Measurements from ENCODE around the gene GPBP1.
"Not testable (repeated sequence)": the region's sequence is repeated elsewhere in the genome, so short reads cannot be mapped to it uniquely, and the experiment has no call there.

The GPBP1 gene

GRCh38 chr5:57174890-57175510, 1.1 kb downstream of the GPBP1 start:
- no peak for DNase-seq
- no peak for TF ChIP-seq CTCF (IDR thresholded peaks at IDR 0.05)
- Mint-ChIP-seq H3K27me3 (ENCODE audit: low read depth, poor library complexity) (no peaks in the 10 kb centered on the region), H3K9me3 (peaks cover 4% of the 10 kb centered on the region), H3K4me3 (peak overlapping the region; percentile 93), H3K27ac (peak overlapping the region; percentile 100), H3K36me3 (ENCODE audit: low read depth) (peaks cover 35% of the 10 kb centered on the region), H3K4me1 (peaks cover 55% of the 10 kb centered on the region)

- TF ChIP-seq CTCF (IDR thresholded peaks at IDR 0.05), result no peak
- Mint-ChIP-seq H3K4me3 (peak overlapping the region; percentile 93), H3K9me3 (peaks cover 9% of the 10 kb centered on the region), H3K27me3 (ENCODE audit: low read depth, poor library complexity) (no peaks in the 10 kb centered on the region), H3K36me3 (ENCODE audit: low read depth) (peaks cover 42% of the 10 kb centered on the region), H3K27ac (peak overlapping the region; percentile 100), H3K4me1 (peaks cover 56% of the 10 kb centered on the region)
- DNase-seq, result peak; percentile 34
These were observed 1.9 kb downstream of the GPBP1 start for GRCh38 chr5:57175551-57176309.

- Mint-ChIP-seq H3K9me3 (peaks cover 16% of the 10 kb centered on the region), H3K27ac (no peak overlapping the region), H3K27me3 (ENCODE audit: low read depth, poor library complexity) (no peaks in the 10 kb centered on the region), H3K4me3 (peak overlapping the region; percentile 93), H3K4me1 (peaks cover 56% of the 10 kb centered on the region), H3K36me3 (ENCODE audit: low read depth) (peaks cover 49% of the 10 kb centered on the region)
- TF ChIP-seq CTCF (IDR thresholded peaks at IDR 0.05), result no peak
- DNase-seq, result no peak
These were observed 2.5 kb downstream of the GPBP1 start for GRCh38 chr5:57176350-57176857.

GRCh38 chr5:57177479-57178156, 3.8 kb downstream of the GPBP1 start:
- H3K36me3 Mint-ChIP-seq (ENCODE audit: low read depth), result peaks cover 59% of the 10 kb centered on the region
- no peak overlapping the region for H3K27ac Mint-ChIP-seq
- peaks cover 47% of the 10 kb centered on the region for H3K4me1 Mint-ChIP-seq

GRCh38 chr5:57178238-57178637, 4.4 kb downstream of the GPBP1 start:
- H3K27ac Mint-ChIP-seq, result not testable (repeated sequence)
- Mint-ChIP-seq H3K36me3 (ENCODE audit: low read depth) (peaks cover 65% of the 10 kb centered on the region), H3K4me3 (peak overlapping the region; percentile 93)

More at GRCh38 chr5:57177479-57178156, 3.8 kb downstream of the GPBP1 start:
- H3K9me3 Mint-ChIP-seq, result peaks cover 23% of the 10 kb centered on the region
- H3K4me3 Mint-ChIP-seq, result peak overlapping the region; percentile 93
- DNase-seq, result no peak
- TF ChIP-seq CTCF (IDR thresholded peaks at IDR 0.05), result no peak
- no peaks in the 10 kb centered on the region for H3K27me3 Mint-ChIP-seq (ENCODE audit: low read depth, poor library complexity)

More at GRCh38 chr5:57178238-57178637, 4.4 kb downstream of the GPBP1 start:
- peaks cover 43% of the 10 kb centered on the region for H3K4me1 Mint-ChIP-seq
- DNase-seq; H3K27me3 Mint-ChIP-seq (ENCODE audit: low read depth, poor library complexity): not testable (repeated sequence)
- H3K9me3 Mint-ChIP-seq, result peaks cover 24% of the 10 kb centered on the region
